ENCODE data around the gene WEE1.

DNA sequence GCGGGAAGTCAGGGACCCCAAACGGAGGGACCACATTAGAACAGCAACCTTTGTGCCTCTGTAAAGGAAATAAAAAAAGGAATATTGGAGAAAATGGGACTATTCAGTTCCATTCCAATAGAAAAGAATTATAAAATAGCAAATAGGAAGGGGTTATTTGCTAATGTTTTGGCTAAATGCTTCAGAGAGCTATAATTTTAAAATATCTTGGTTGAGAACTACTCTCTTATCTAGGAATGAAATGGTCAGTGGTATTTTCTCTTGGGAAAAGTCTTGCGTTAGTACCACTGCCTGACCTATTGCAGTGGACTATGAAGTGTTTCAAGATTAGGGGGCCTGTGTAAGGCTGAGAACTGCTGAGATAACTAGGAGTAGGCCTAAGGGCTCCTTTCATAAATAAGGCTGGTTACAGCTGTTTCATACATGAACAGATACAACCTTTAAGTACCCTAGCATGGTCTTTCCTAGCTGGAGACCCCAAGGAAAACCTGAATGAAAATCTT is 6.9 kb upstream of the WEE1 start:
- TF ChIP-seq, protein P1, sequence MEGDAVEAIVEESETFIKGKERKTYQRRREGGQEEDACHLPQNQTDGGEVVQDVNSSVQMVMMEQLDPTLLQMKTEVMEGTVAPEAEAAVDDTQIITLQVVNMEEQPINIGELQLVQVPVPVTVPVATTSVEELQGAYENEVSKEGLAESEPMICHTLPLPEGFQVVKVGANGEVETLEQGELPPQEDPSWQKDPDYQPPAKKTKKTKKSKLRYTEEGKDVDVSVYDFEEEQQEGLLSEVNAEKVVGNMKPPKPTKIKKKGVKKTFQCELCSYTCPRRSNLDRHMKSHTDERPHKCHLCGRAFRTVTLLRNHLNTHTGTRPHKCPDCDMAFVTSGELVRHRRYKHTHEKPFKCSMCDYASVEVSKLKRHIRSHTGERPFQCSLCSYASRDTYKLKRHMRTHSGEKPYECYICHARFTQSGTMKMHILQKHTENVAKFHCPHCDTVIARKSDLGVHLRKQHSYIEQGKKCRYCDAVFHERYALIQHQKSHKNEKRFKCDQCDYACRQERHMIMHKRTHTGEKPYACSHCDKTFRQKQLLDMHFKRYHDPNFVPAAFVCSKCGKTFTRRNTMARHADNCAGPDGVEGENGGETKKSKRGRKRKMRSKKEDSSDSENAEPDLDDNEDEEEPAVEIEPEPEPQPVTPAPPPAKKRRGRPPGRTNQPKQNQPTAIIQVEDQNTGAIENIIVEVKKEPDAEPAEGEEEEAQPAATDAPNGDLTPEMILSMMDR (IDR thresholded peaks at IDR 0.05) = no peak
- TF ChIP-seq POLR2A (IDR thresholded peaks at IDR 0.05) = no peak

Measured in heart left ventricle (tissue), 13 donors.